CD4-positive, alpha-beta T cell treated with Interleukin-15 for 1 hour (primary cell): ENCODE measurements around the gene WDR18.
"Not testable (repeated sequence)": the region's sequence is repeated elsewhere in the genome, so short reads cannot be mapped to it uniquely, and the experiment has no call there.

Source experiments
- DNase-seq: peaks from one replicate; pipeline ENCODE4 v3.0.0-alpha.2; 2020

The WDR18 gene

GRCh38 chr19:950352-951066 lies 33.6 kb upstream of the WDR18 start:
- DNase-seq: no peak

- DNase-seq: no peak
Measured at GRCh38 chr19:952049-952679, 32.0 kb upstream of the WDR18 start.

GRCh38 chr19:952680-953444 lies 31.3 kb upstream of the WDR18 start:
- no peak for DNase-seq

GRCh38 chr19:953445-954271 lies 30.5 kb upstream of the WDR18 start:
- no peak for DNase-seq

- no peak for DNase-seq
Measured at GRCh38 chr19:954272-954671, 29.9 kb upstream of the WDR18 start.

- DNase-seq: no peak
Measured at GRCh38 chr19:954672-955494, 29.3 kb upstream of the WDR18 start.

GRCh38 chr19:955803-956765 lies 28.1 kb upstream of the WDR18 start:
- no peak for DNase-seq

- no peak for DNase-seq
Measured at GRCh38 chr19:956766-957440, 27.2 kb upstream of the WDR18 start.

GRCh38 chr19:957578-957977 lies 26.6 kb upstream of the WDR18 start:
- DNase-seq: not testable (repeated sequence)

GRCh38 chr19:958967-959855 lies 24.9 kb upstream of the WDR18 start:
- DNase-seq: no peak

- no peak for DNase-seq
Measured at GRCh38 chr19:960020-960419, 24.1 kb upstream of the WDR18 start.

GRCh38 chr19:960601-960938 lies 23.6 kb upstream of the WDR18 start:
- DNase-seq: no peak

- no peak for DNase-seq
Measured at GRCh38 chr19:961866-962620, 22.1 kb upstream of the WDR18 start.

- no peak for DNase-seq
Measured at GRCh38 chr19:962683-963400, 21.3 kb upstream of the WDR18 start.

GRCh38 chr19:963486-963951 lies 20.6 kb upstream of the WDR18 start:
- no peak for DNase-seq

GRCh38 chr19:964116-964520 lies 20.0 kb upstream of the WDR18 start:
- DNase-seq: no peak

GRCh38 chr19:964761-965694 lies 19.1 kb upstream of the WDR18 start:
- no peak for DNase-seq
